PC-9 (cell line): ENCODE measurements around the gene SLC6A18.

Experiments
- EZH2 ChIP-seq: fragments of 200-600 bp; sonication (generic); IDR thresholded peaks from 2 replicates; pipeline ENCODE4 v1.8.0; 2017; ENCODE audit warnings: antibody characterized with exemption, low read depth
- TF ChIP-seq, protein P1 (sequence below): fragments of 200-600 bp; sonication (generic); conservative IDR thresholded peaks from 2 replicates; pipeline ENCODE4 v1.6.1; 2017; ENCODE audit warnings: mixed run types, antibody characterized with exemption, mild to moderate bottlenecking, moderate library complexity

DNA sequence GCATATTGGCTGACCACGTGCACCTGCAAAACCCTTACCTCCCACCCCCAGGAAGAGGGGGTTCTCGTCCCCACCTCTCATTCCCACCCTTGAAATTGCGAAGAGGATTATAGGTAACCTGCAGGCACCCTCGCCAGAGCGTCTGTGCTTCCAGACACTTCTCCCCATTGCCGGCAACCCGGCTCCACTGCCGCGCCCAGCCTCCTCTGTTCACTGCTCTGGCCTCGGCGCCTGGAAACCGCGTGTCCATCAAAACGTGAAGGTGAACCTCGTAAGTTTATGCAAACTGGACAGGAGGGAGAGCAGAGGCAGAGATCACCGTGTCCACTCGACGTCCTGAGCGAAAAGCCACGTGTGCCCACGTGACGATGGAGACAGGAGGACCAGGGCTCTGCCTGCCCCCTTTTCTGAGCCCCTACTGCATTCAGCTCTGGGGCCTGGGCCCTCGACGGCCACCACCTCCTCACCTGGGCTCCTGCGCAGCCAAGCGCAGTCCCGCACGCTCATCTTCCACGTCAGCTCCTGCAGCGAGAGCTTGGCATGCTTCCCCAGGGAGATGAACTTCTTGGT lies 67.8 kb downstream of the SLC6A18 start:
- TF ChIP-seq, protein P1, sequence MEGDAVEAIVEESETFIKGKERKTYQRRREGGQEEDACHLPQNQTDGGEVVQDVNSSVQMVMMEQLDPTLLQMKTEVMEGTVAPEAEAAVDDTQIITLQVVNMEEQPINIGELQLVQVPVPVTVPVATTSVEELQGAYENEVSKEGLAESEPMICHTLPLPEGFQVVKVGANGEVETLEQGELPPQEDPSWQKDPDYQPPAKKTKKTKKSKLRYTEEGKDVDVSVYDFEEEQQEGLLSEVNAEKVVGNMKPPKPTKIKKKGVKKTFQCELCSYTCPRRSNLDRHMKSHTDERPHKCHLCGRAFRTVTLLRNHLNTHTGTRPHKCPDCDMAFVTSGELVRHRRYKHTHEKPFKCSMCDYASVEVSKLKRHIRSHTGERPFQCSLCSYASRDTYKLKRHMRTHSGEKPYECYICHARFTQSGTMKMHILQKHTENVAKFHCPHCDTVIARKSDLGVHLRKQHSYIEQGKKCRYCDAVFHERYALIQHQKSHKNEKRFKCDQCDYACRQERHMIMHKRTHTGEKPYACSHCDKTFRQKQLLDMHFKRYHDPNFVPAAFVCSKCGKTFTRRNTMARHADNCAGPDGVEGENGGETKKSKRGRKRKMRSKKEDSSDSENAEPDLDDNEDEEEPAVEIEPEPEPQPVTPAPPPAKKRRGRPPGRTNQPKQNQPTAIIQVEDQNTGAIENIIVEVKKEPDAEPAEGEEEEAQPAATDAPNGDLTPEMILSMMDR, result no peak
- TF ChIP-seq EZH2, result no peak
